ENCODE measurements around the gene POLR2E. TPM values are rescaled to one million over a fixed set of nuclear protein-coding genes. Genes with fewer than 3 reads are reported as not detected.
A peak's percentile ranks its signal among the peaks of the same experiment; 100 is the strongest.

Gene POLR2E
- total RNA-seq, 1 experiment from 2014 or later: 279 TPM

GRCh38 chr19:1089891-1090290 lies 5.3 kb downstream of the POLR2E start:
- H3K9me3 ChIP-seq (ENCODE audit: control insufficient read depth, insufficient read depth, low read depth, low read length): no peaks in the 10 kb centered on the region
- intact Hi-C loops (cut with micrococcal nuclease; ENCODE audit: unreplicated experiment): no loop called here
- no peak overlapping the region for H3K27ac ChIP-seq (ENCODE audit: low read length)
- no peak for ATAC-seq
- no TSS peak for BruUV-seq (replicated peaks)
- ChIA-PET CTCF (interaction anchor here (0.7 kb wide), 1 partner anchor 101 kb away, joined by 3 read pairs; no protein-coding TSS in a partner anchor), POLR2A (interaction anchor here (0.6 kb wide), 1 partner anchor 116 kb away, joined by 4 read pairs; the partner anchor contains the start of gene STK11)
- no peaks in the 10 kb centered on the region; the same call in none of the 2 replicates for H3K36me3 ChIP-seq (ENCODE audit: control insufficient read depth, insufficient read depth, low read length)
- no peaks in the 10 kb centered on the region; the same call in 1 of the 2 replicates for H3K4me1 ChIP-seq (ENCODE audit: control insufficient read depth, insufficient read depth, low read length)
- no peak for TF ChIP-seq SIN3A (IDR thresholded peaks at IDR 0.05; ENCODE audit: borderline replicate concordance, insufficient read depth, low read depth, low read length)
- TF ChIP-seq, protein P1, sequence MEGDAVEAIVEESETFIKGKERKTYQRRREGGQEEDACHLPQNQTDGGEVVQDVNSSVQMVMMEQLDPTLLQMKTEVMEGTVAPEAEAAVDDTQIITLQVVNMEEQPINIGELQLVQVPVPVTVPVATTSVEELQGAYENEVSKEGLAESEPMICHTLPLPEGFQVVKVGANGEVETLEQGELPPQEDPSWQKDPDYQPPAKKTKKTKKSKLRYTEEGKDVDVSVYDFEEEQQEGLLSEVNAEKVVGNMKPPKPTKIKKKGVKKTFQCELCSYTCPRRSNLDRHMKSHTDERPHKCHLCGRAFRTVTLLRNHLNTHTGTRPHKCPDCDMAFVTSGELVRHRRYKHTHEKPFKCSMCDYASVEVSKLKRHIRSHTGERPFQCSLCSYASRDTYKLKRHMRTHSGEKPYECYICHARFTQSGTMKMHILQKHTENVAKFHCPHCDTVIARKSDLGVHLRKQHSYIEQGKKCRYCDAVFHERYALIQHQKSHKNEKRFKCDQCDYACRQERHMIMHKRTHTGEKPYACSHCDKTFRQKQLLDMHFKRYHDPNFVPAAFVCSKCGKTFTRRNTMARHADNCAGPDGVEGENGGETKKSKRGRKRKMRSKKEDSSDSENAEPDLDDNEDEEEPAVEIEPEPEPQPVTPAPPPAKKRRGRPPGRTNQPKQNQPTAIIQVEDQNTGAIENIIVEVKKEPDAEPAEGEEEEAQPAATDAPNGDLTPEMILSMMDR (IDR thresholded peaks at IDR 0.05): no peak
- in situ Hi-C loops (cut with HindIII; ENCODE audit: low pct_unique_long_range_greater_than_20kb, low sequenced_read_pairs): no loop called here
- no peak for DNase-seq (ENCODE audit: low read depth, low spot score)
- no peaks in the 10 kb centered on the region for H3K27me3 ChIP-seq (ENCODE audit: control insufficient read depth, insufficient read depth, low read length)
- no peak overlapping the region for H3K4me3 ChIP-seq (ENCODE audit: low read depth in 2 of 2, low read length in 2 of 2)

- Histone ChIP-seq H3K36me3 (ENCODE audit: control insufficient read depth, insufficient read depth, low read length) (no peaks in the 10 kb centered on the region; the same call in 1 of the 2 replicates), H3K9me3 (ENCODE audit: control insufficient read depth, insufficient read depth, low read depth, low read length) (no peaks in the 10 kb centered on the region), H3K27me3 (ENCODE audit: control insufficient read depth, insufficient read depth, low read length) (no peaks in the 10 kb centered on the region), H3K4me3 (ENCODE audit: low read depth in 2 of 2, low read length in 2 of 2) (no peak overlapping the region), H3K4me1 (ENCODE audit: control insufficient read depth, insufficient read depth, low read length) (no peaks in the 10 kb centered on the region; the same call in 1 of the 2 replicates), H3K27ac (ENCODE audit: low read length) (no peak overlapping the region)
- BruUV-seq (replicated peaks): no TSS peak
- TF ChIP-seq POLR2AphosphoS5 (IDR thresholded peaks at IDR 0.05; ENCODE audit: low read depth, low read length) (0 out of 2 replicates have a peak, but pooled peaks have one; percentile 28), TCF7L2 (IDR thresholded peaks at IDR 0.05; ENCODE audit: low read depth, low read length) (no peak)
- intact Hi-C loops (cut with micrococcal nuclease; ENCODE audit: unreplicated experiment): no loop called here
- DNase-seq (ENCODE audit: low read depth, low spot score): no peak
- POLR2A ChIA-PET: no interaction called here
- CTCF ChIA-PET: interaction anchor here (0.6 to 0.7 kb wide), 2 partner anchors 100 to 162 kb away, joined by 3 to 4 read pairs; no protein-coding TSS in a partner anchor
- in situ Hi-C loops (cut with HindIII; ENCODE audit: low pct_unique_long_range_greater_than_20kb, low sequenced_read_pairs): no loop called here
- no peak for ATAC-seq
Observed at GRCh38 chr19:1089126-1089771, 5.9 kb downstream of the POLR2E start.

DNA sequence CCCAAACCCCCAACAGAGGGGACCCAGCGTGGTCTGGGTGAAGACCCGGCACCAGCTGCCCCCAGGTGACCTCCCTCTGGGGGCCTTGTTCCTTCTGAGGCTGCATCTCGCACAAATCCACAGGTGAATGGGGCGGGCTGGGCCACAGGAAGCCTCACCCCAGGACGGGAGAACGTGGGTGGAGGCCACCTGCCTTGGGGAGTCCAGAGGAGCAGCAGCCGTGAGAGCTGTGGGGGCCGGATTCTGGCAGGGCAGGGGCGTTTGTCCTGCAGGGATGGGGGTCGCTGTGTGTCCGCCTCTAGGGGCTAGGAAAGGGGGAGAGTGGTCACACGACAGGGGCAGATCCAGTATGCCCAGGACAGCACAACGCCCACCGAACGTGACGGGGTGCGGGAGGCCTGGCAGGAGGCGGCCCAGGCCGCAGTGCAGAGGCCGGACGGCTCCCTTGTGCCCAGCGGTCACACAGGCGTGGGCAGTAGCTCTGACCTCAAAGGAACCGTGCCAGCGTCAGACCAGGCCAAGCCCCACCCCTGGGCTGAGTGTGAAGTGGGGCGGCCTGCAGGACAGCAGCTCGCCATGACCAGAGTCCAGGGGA lies 6.7 kb downstream of the POLR2E start:
- no peak overlapping the region for H3K4me3 ChIP-seq (ENCODE audit: low read depth in 2 of 2, low read length in 2 of 2)
- POLR2A ChIA-PET: no interaction called here
- TF ChIP-seq, protein P2, sequence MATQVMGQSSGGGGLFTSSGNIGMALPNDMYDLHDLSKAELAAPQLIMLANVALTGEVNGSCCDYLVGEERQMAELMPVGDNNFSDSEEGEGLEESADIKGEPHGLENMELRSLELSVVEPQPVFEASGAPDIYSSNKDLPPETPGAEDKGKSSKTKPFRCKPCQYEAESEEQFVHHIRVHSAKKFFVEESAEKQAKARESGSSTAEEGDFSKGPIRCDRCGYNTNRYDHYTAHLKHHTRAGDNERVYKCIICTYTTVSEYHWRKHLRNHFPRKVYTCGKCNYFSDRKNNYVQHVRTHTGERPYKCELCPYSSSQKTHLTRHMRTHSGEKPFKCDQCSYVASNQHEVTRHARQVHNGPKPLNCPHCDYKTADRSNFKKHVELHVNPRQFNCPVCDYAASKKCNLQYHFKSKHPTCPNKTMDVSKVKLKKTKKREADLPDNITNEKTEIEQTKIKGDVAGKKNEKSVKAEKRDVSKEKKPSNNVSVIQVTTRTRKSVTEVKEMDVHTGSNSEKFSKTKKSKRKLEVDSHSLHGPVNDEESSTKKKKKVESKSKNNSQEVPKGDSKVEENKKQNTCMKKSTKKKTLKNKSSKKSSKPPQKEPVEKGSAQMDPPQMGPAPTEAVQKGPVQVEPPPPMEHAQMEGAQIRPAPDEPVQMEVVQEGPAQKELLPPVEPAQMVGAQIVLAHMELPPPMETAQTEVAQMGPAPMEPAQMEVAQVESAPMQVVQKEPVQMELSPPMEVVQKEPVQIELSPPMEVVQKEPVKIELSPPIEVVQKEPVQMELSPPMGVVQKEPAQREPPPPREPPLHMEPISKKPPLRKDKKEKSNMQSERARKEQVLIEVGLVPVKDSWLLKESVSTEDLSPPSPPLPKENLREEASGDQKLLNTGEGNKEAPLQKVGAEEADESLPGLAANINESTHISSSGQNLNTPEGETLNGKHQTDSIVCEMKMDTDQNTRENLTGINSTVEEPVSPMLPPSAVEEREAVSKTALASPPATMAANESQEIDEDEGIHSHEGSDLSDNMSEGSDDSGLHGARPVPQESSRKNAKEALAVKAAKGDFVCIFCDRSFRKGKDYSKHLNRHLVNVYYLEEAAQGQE (IDR thresholded peaks at IDR 0.05; ENCODE audit: insufficient read depth in 1 of 2, low read depth in 2 of 2, low read length in 1 of 2): no peak
- no peak for TF ChIP-seq SIN3A (IDR thresholded peaks at IDR 0.05; ENCODE audit: borderline replicate concordance, insufficient read depth, low read depth, low read length)
- no peak for TF ChIP-seq TCF7L2 (IDR thresholded peaks at IDR 0.05; ENCODE audit: low read depth, low read length)
- TF ChIP-seq, protein P1 (IDR thresholded peaks at IDR 0.05): no peak
- no peak for TF ChIP-seq POLR2AphosphoS5 (IDR thresholded peaks at IDR 0.05; ENCODE audit: low read depth, low read length)
- no peaks in the 10 kb centered on the region; the same call in 1 of the 2 replicates for H3K4me1 ChIP-seq (ENCODE audit: control insufficient read depth, insufficient read depth, low read length)
- H3K27ac ChIP-seq (ENCODE audit: low read length): no peak overlapping the region
- BruUV-seq (replicated peaks): no TSS peak
- no peaks in the 10 kb centered on the region for H3K27me3 ChIP-seq (ENCODE audit: control insufficient read depth, insufficient read depth, low read length)
- ATAC-seq: peak; percentile 15
- DNase-seq (ENCODE audit: low read depth, low spot score): no peak
- intact Hi-C loops (cut with micrococcal nuclease; ENCODE audit: unreplicated experiment): no loop called here
- H3K36me3 ChIP-seq (ENCODE audit: control insufficient read depth, insufficient read depth, low read length): no peaks in the 10 kb centered on the region; the same call in 1 of the 2 replicates
- in situ Hi-C loops (cut with HindIII; ENCODE audit: low pct_unique_long_range_greater_than_20kb, low sequenced_read_pairs): no loop called here
- CTCF ChIA-PET: interaction anchor here (0.6 kb wide), 1 partner anchor 161 kb away, joined by 4 read pairs; no protein-coding TSS in a partner anchor
- H3K9me3 ChIP-seq (ENCODE audit: control insufficient read depth, insufficient read depth, low read depth, low read length): no peaks in the 10 kb centered on the region

Data from Panc1 (cell line).